K562 (cell line): ENCODE results near the gene VAPB. TPM values are rescaled to one million over a fixed set of nuclear protein-coding genes. Genes with fewer than 3 reads are reported as not detected.

Experiments used
- ATAC-seq: fragments of 200-7000 bp; cut with Tn5 transposase; 3 replicates; pipeline ENCODE4 v1.9.1; 2020; ENCODE audit warnings: moderate library complexity
- BruUV-seq: library from RNA; stranded (reverse); fragments of 400-500 nt; replicated peaks from 2 replicates; lab custom pipeline; 2021; lab: Mats Ljungman, UMichigan
- CTCF ChIA-PET: fragments of 300-600 bp; formaldehyde crosslinking; extraction: SDS; loops from one replicate; lab custom pipeline; 2021; ENCODE audit warnings: low intra/inter-chr PET ratio; lab: Yijun Ruan, JAX
- POLR2A ChIA-PET: fragments of 300-600, 350-650 bp; sonication (Branson Sonifier 250); formaldehyde crosslinking; extraction: SDS; loops from one replicate; lab custom pipeline; 2021; ENCODE audit warnings: antibody characterized with exemption, inconsistent platforms; lab: Yijun Ruan, JAX
- DNase-seq, 4 experiments: peaks; one replicate each; pipeline versions ENCODE4 v3.0.0 to v3.0.0-alpha.2; 2011 to 2018; ENCODE audit warnings: low spot score in 3 of 4, mixed read lengths in 3 of 4; ENCODE audit errors: extremely low read depth in 1 of 4
- FAIRE-seq: peaks from 2 replicates; lab custom pipeline; 2011; peaks lifted over from hg19 to GRCh38; lab: Jason Lieb, UNC
- H2AFZ ChIP-seq: 2 replicates; pipeline ENCODE4 v1.6.0; 2011; ENCODE audit warnings: low read depth, low read length, control low read depth, inconsistent platforms
- H3K27ac ChIP-seq: fragments of 200-600 bp; 3 replicates; pipeline ENCODE4 v1.8.0; 2011; ENCODE audit warnings: low read depth, mild to moderate bottlenecking, control low read depth, inconsistent platforms, low read length, moderate library complexity, mixed read lengths; ENCODE audit errors: extremely low read depth
- H3K27me3 ChIP-seq, 2 experiments: fragments of 300-600 bp in 1 of 2; 2 replicates in 1 of 2; 3 replicates in 1 of 2; pipeline versions ENCODE4 v1.6.0 to v1.8.0; 2011; ENCODE audit warnings: inconsistent platforms in 2 of 2, low read length in 2 of 2, mild to moderate bottlenecking in 1 of 2, mixed read lengths in 1 of 2, moderate library complexity in 1 of 2; ENCODE audit not compliant: control insufficient read depth in 2 of 2, insufficient read depth in 2 of 2
- H3K36me3 ChIP-seq: fragments of 300-600 bp; 3 replicates; pipeline ENCODE4 v1.8.0; 2011; ENCODE audit warnings: mild to moderate bottlenecking, low read length, inconsistent platforms; ENCODE audit not compliant: control insufficient read depth, insufficient read depth
- H3K4me1 ChIP-seq, 2 experiments: fragments of 200-600 bp in 1 of 2; replicated peaks in 1 of 2; 2 replicates in 1 of 2; 3 replicates in 1 of 2; pipeline versions ENCODE4 v1.5.1 to v1.8.0; 2011; ENCODE audit warnings: inconsistent platforms in 2 of 2, low read length in 2 of 2, mild to moderate bottlenecking in 1 of 2, mixed read lengths in 1 of 2, moderate library complexity in 1 of 2; ENCODE audit not compliant: control insufficient read depth in 2 of 2, insufficient read depth in 2 of 2
- H3K4me2 ChIP-seq: 2 replicates; pipeline ENCODE4 v1.6.1; 2011; ENCODE audit warnings: low read length, control low read depth, inconsistent platforms, mixed read lengths; ENCODE audit not compliant: insufficient read depth
- H3K4me3 ChIP-seq: fragments of 200-600 bp; sonication (generic), shearing (Covaris generic); 2 replicates; pipeline ENCODE4 v1.5.1; 2016; ENCODE audit warnings: control low read depth, inconsistent platforms
- H3K79me2 ChIP-seq: fragments of 200-600 bp; 3 replicates; pipeline ENCODE4 v1.8.0; 2011; ENCODE audit warnings: low read length, inconsistent platforms; ENCODE audit not compliant: control insufficient read depth, insufficient read depth
- H3K9ac ChIP-seq, 2 experiments: 2 replicates each; pipeline versions ENCODE4 v1.6.0 to v1.6.1; 2011; ENCODE audit warnings: low read depth in 2 of 2, low read length in 2 of 2, control low read depth in 1 of 2, inconsistent platforms in 1 of 2, mild to moderate bottlenecking in 1 of 2, mixed read lengths in 1 of 2; ENCODE audit not compliant: insufficient read depth in 1 of 2
- H3K9me1 ChIP-seq: one replicate; pipeline ENCODE4 v1.6.0; 2011; ENCODE audit warnings: inconsistent platforms, mild to moderate bottlenecking, low read length, moderate library complexity; ENCODE audit not compliant: control insufficient read depth, insufficient read depth
- H3K9me3 ChIP-seq: replicated peaks from 2 replicates; pipeline ENCODE4 v1.5.1; 2011; ENCODE audit warnings: low read depth, low read length, inconsistent platforms; ENCODE audit not compliant: control insufficient read depth, insufficient read depth
- H4K20me1 ChIP-seq: replicated peaks from 2 replicates; pipeline ENCODE4 v1.6.1; 2011; ENCODE audit warnings: low read length, inconsistent platforms, mixed read lengths; ENCODE audit not compliant: control insufficient read depth, insufficient read depth
- ARID2 ChIP-seq: fragments of 450-650 bp; IDR thresholded peaks from 2 replicates; pipeline ENCODE4 v1.6.1; 2017; ENCODE audit warnings: antibody characterized with exemption, mild to moderate bottlenecking
- ARID3B ChIP-seq: fragments of 250-450 bp; sonication (Bioruptor Pico); IDR thresholded peaks from 2 replicates; pipeline ENCODE4 v1.4.0; 2020; ENCODE audit warnings: borderline replicate concordance
- KLF1 ChIP-seq: fragments of 450-650 bp; IDR thresholded peaks from 2 replicates; pipeline ENCODE4 v1.6.1; 2016; ENCODE audit warnings: missing genetic modification characterization, missing compliant biosample characterization
- SMARCA5 ChIP-seq: fragments of 450-650 bp; IDR thresholded peaks from 2 replicates; pipeline ENCODE4 v1.6.1; 2016
- TBL1XR1 ChIP-seq, 2 experiments: IDR thresholded peaks; 2 replicates each; pipeline ENCODE4 v1.6.1; 2012; ENCODE audit warnings: improper control_type of control experiment in 2 of 2, low read length in 2 of 2, mild to moderate bottlenecking in 1 of 2
- ZSCAN29 ChIP-seq: fragments of 450-650 bp; IDR thresholded peaks from 2 replicates; pipeline ENCODE4 v1.6.1; 2017
- WGBS: fragments of 100-300 bp; shearing (Covaris generic); methylation state at CpG from one replicate; pipeline ENCODE4 v1.1.6; 2016; ENCODE audit warnings: low coverage, mixed read lengths; ENCODE audit not compliant: insufficient coverage; ENCODE audit errors: missing lambda C conversion rate; 5-methylcytosine and 5-hydroxymethylcytosine counted together
- in situ Hi-C: fragments of 300-500 bp; cut with MboI; formaldehyde crosslinking; loops from 4 replicates; pipeline ENCODE4 v1.15.0; 2018; ENCODE audit warnings: inconsistent platforms, mixed read lengths
- intact Hi-C: fragments of 100-400 bp; cut with micrococcal nuclease; formaldehyde crosslinking; loops from 2 replicates; pipeline ENCODE4 v1.14.2; 2022
- polyA plus RNA-seq, 8 experiments: library from polyadenylated mRNA; depleted of rRNA in 4 of 8; stranded (reverse) in 5 of 8; unstranded in 3 of 8; fragments of >200 nt; fragmentation: Nextera tagmentation in 2 of 8; fragmentation: Illumina TruSeq in 1 of 8; extraction: Ambion mirVana in 2 of 8; extraction: Trizol in 1 of 8; gene quantifications; 2 replicates each; pipeline versions ENCODE4 v1.2.1 to v1.2.3, GENCODE V29; 2011 to 2014; ENCODE audit warnings: inconsistent platforms in 1 of 8, missing spikeins in 1 of 8
- total RNA-seq, 7 experiments: library from RNA; depleted of rRNA in 6 of 7; stranded (reverse); fragments of >200 nt in 6 of 7; fragmentation: Illumina TruSeq in 2 of 7; extraction: Trizol in 2 of 7; gene quantifications; 2 replicates each; pipeline versions ENCODE4 v1.2.1 to v1.2.3, GENCODE V29; 2011 to 2021; ENCODE audit warnings: low replicate concordance in 1 of 7
- TF ChIP-seq, protein P1 (sequence below): sonication (generic); formaldehyde crosslinking; IDR thresholded peaks from 2 replicates; pipeline ENCODE4 v1.8.0; 2023; ENCODE audit warnings: missing genetic modification reagents, mild to moderate bottlenecking, borderline replicate concordance
- TF ChIP-seq, protein P2 (sequence below): sonication (generic); formaldehyde crosslinking; IDR thresholded peaks from 2 replicates; pipeline ENCODE4 v1.8.0; 2023; ENCODE audit warnings: mild to moderate bottlenecking, missing genetic modification reagents
- TF ChIP-seq, protein P3 (sequence below): sonication (generic); formaldehyde crosslinking; IDR thresholded peaks from 2 replicates; pipeline ENCODE4 v1.8.0; 2022; ENCODE audit warnings: mild to moderate bottlenecking, missing genetic modification reagents

The VAPB gene
- total and polyA plus RNA-seq, 9 of the 15 experiments (the other 6 are each of a cell fraction or from before 2014, with no cell fraction given): 3.4 to 51.0 (median 27.9) TPM

- DNase-seq (no peak), FAIRE-seq (no peak), ATAC-seq (no peak)
- peaks cover 22% of the 10 kb centered on the region; the same call in 2 of the 3 replicates for H3K36me3 ChIP-seq
- no peak overlapping the region for H3K4me2 ChIP-seq
- ChIA-PET POLR2A (interaction anchor here (0.6 to 1.6 kb wide), 3 partner anchors 10 to 335 kb away, joined by 3 to 7 read pairs (median 5); no protein-coding TSS in a partner anchor), CTCF (no interaction called here)
- intact Hi-C loops (no loop called here), in situ Hi-C loops (no loop called here)
- no peaks in the 10 kb centered on the region for H3K9me1 ChIP-seq
- no TSS peak for BruUV-seq
- TF ChIP-seq, protein P1, sequence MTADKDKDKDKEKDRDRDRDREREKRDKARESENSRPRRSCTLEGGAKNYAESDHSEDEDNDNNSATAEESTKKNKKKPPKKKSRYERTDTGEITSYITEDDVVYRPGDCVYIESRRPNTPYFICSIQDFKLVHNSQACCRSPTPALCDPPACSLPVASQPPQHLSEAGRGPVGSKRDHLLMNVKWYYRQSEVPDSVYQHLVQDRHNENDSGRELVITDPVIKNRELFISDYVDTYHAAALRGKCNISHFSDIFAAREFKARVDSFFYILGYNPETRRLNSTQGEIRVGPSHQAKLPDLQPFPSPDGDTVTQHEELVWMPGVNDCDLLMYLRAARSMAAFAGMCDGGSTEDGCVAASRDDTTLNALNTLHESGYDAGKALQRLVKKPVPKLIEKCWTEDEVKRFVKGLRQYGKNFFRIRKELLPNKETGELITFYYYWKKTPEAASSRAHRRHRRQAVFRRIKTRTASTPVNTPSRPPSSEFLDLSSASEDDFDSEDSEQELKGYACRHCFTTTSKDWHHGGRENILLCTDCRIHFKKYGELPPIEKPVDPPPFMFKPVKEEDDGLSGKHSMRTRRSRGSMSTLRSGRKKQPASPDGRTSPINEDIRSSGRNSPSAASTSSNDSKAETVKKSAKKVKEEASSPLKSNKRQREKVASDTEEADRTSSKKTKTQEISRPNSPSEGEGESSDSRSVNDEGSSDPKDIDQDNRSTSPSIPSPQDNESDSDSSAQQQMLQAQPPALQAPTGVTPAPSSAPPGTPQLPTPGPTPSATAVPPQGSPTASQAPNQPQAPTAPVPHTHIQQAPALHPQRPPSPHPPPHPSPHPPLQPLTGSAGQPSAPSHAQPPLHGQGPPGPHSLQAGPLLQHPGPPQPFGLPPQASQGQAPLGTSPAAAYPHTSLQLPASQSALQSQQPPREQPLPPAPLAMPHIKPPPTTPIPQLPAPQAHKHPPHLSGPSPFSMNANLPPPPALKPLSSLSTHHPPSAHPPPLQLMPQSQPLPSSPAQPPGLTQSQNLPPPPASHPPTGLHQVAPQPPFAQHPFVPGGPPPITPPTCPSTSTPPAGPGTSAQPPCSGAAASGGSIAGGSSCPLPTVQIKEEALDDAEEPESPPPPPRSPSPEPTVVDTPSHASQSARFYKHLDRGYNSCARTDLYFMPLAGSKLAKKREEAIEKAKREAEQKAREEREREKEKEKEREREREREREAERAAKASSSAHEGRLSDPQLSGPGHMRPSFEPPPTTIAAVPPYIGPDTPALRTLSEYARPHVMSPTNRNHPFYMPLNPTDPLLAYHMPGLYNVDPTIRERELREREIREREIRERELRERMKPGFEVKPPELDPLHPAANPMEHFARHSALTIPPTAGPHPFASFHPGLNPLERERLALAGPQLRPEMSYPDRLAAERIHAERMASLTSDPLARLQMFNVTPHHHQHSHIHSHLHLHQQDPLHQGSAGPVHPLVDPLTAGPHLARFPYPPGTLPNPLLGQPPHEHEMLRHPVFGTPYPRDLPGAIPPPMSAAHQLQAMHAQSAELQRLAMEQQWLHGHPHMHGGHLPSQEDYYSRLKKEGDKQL (CRISPR knock-in tag): no peak
- TF ChIP-seq ARID3B (CRISPR knock-in tag) (no peak), KLF1 (no peak), ARID2 (no peak), TBL1XR1 (IDR thresholded peaks at IDR 0.05; ENCODE audit: low read length in 2 of 2) (no peak), ZSCAN29 (no peak), SMARCA5 (no peak)
- TF ChIP-seq, protein P2, sequence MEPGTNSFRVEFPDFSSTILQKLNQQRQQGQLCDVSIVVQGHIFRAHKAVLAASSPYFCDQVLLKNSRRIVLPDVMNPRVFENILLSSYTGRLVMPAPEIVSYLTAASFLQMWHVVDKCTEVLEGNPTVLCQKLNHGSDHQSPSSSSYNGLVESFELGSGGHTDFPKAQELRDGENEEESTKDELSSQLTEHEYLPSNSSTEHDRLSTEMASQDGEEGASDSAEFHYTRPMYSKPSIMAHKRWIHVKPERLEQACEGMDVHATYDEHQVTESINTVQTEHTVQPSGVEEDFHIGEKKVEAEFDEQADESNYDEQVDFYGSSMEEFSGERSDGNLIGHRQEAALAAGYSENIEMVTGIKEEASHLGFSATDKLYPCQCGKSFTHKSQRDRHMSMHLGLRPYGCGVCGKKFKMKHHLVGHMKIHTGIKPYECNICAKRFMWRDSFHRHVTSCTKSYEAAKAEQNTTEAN (CRISPR knock-in tag): no peak
- TF ChIP-seq, protein P3, sequence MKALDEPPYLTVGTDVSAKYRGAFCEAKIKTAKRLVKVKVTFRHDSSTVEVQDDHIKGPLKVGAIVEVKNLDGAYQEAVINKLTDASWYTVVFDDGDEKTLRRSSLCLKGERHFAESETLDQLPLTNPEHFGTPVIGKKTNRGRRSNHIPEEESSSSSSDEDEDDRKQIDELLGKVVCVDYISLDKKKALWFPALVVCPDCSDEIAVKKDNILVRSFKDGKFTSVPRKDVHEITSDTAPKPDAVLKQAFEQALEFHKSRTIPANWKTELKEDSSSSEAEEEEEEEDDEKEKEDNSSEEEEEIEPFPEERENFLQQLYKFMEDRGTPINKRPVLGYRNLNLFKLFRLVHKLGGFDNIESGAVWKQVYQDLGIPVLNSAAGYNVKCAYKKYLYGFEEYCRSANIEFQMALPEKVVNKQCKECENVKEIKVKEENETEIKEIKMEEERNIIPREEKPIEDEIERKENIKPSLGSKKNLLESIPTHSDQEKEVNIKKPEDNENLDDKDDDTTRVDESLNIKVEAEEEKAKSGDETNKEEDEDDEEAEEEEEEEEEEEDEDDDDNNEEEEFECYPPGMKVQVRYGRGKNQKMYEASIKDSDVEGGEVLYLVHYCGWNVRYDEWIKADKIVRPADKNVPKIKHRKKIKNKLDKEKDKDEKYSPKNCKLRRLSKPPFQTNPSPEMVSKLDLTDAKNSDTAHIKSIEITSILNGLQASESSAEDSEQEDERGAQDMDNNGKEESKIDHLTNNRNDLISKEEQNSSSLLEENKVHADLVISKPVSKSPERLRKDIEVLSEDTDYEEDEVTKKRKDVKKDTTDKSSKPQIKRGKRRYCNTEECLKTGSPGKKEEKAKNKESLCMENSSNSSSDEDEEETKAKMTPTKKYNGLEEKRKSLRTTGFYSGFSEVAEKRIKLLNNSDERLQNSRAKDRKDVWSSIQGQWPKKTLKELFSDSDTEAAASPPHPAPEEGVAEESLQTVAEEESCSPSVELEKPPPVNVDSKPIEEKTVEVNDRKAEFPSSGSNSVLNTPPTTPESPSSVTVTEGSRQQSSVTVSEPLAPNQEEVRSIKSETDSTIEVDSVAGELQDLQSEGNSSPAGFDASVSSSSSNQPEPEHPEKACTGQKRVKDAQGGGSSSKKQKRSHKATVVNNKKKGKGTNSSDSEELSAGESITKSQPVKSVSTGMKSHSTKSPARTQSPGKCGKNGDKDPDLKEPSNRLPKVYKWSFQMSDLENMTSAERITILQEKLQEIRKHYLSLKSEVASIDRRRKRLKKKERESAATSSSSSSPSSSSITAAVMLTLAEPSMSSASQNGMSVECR: no peak
- H2AFZ ChIP-seq: no peak overlapping the region
- no peaks in the 10 kb centered on the region for H3K79me2 ChIP-seq
- H3K9ac ChIP-seq: no peak overlapping the region
- H4K20me1 ChIP-seq: no peaks in the 10 kb centered on the region
- H3K4me1 ChIP-seq: no peaks in the 10 kb centered on the region
- no peaks in the 10 kb centered on the region for H3K9me3 ChIP-seq
- no peak overlapping the region for H3K27ac ChIP-seq
- no peak overlapping the region for H3K4me3 ChIP-seq
- WGBS: 56% methylated on average over 4 of the region's 4 CpGs
- H3K27me3 ChIP-seq: no peaks in the 10 kb centered on the region
Observed at GRCh38 chr20:58452667-58453255, 63.7 kb downstream of the VAPB start.
